Uterus (tissue), 2 donors: ENCODE results near the gene MSMP.

Experiments used
- POLR2A ChIP-seq, 2 donors: fragments of 450-650 bp; IDR thresholded peaks; one replicate each; pipeline ENCODE4 v1.6.1; 2016; ENCODE audit warnings: antibody characterized with exemption in 2 of 2, mild to moderate bottlenecking in 1 of 2, moderate library complexity in 1 of 2
- TF ChIP-seq, protein P1 (sequence below), 4 experiments: fragments of 200-600 bp in 2 of 4; fragments of 450-650 bp in 2 of 4; sonication (generic) in 2 of 4; IDR thresholded peaks; one replicate each; pipeline ENCODE4 v1.5.1; 2016 to 2019; ENCODE audit warnings: antibody characterized with exemption in 4 of 4, mild to moderate bottlenecking in 2 of 4, moderate library complexity in 1 of 4

DNA sequence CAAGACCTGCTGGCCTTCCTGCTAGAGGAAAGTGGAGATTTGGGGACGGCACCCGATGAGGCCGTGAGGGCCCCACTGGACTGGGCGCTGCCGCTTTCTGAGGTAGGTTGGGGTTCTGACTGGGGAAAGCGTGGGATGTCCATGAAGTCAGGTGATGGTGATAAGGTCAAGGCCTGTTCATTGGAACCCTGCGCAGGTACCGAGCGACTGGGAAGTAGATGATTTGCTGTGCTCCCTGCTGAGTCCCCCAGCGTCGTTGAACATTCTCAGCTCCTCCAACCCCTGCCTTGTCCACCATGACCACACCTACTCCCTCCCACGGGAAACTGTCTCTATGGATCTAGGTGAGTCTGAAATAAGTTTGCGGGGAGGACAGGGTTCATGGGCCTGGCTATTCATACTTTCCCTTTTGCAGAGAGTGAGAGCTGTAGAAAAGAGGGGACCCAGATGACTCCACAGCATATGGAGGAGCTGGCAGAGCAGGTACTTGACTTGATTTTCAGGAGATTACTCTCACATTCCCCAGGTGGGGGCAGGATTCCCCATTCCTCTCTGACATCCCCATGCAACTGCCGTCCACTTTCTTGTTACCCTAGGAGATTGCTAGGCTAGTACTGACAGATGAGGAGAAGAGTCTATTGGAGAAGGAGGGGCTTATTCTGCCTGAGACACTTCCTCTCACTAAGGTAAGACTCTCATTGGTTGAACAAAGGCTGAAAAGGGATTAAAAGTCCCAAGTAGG, 21.1 kb downstream of the MSMP start:
- TF ChIP-seq, protein P1, sequence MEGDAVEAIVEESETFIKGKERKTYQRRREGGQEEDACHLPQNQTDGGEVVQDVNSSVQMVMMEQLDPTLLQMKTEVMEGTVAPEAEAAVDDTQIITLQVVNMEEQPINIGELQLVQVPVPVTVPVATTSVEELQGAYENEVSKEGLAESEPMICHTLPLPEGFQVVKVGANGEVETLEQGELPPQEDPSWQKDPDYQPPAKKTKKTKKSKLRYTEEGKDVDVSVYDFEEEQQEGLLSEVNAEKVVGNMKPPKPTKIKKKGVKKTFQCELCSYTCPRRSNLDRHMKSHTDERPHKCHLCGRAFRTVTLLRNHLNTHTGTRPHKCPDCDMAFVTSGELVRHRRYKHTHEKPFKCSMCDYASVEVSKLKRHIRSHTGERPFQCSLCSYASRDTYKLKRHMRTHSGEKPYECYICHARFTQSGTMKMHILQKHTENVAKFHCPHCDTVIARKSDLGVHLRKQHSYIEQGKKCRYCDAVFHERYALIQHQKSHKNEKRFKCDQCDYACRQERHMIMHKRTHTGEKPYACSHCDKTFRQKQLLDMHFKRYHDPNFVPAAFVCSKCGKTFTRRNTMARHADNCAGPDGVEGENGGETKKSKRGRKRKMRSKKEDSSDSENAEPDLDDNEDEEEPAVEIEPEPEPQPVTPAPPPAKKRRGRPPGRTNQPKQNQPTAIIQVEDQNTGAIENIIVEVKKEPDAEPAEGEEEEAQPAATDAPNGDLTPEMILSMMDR (IDR thresholded peaks at IDR 0.05), result no peak
- TF ChIP-seq POLR2A (IDR thresholded peaks at IDR 0.05), result no peak
